Stimulated activated CD8-positive, alpha-beta memory T cell treated with anti-CD3 and anti-CD28 coated beads, Interleukin-12 subunit alpha, Interleukin-12 subunit beta, amount 100 ng/mL, for 24 hours (primary cell): ENCODE data around the gene TMEM61.
"Not testable (repeated sequence)": the region's sequence is repeated elsewhere in the genome, so short reads cannot be mapped to it uniquely, and the experiment has no call there.

ENCODE experiments used
- DNase-seq: peaks from one replicate; pipeline ENCODE4 v3.0.0-alpha.2; 2020; ENCODE audit errors: extremely low read depth

Gene TMEM61

DNA sequence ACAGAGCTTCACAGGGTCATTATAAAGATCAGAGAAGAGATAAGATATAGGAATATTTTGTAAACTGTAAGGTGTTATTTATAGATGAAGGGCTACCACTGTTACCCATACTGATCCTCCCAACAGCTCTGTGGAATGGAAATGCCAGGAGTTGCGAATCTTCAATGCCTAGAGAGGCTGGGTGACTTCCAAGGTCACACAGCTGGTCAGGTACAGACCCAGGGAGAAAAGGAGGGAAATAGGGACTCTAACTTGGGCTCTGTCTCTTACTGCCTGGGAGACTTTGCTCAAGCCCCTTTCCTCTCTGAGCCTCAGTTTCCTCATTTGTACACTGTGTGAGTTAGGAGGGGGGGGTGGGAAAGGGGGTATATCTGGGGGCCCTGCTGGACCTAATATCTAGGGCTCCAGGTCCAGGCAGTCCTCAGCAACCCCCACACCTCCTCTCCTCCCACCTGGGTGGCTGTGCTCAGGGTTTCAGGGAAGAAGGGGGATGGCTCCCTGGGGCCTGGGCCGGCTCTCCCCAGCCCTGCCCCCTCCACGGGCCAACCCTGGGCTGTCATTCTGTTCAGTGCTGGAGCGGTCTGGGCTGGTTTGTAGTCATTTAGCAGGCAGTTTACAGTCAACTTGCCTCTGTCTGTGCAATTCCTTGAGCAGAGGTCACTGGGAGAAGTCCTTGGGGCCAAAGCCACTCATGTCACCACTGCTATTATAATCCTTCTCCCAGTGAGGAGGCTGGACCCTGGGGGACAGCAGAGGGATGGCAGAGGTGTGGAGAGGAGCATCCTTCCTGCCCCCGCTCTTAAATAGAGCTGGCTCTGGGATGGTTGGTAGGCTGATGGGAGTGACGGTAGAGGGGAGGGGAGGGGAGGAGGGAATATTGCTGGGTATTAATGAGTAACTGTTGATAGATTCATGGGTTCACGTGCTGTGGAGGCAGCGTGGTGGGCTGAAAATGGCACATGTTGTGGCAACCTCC, 20.0 kb downstream of the TMEM61 start:
- DNase-seq: no peak

DNA sequence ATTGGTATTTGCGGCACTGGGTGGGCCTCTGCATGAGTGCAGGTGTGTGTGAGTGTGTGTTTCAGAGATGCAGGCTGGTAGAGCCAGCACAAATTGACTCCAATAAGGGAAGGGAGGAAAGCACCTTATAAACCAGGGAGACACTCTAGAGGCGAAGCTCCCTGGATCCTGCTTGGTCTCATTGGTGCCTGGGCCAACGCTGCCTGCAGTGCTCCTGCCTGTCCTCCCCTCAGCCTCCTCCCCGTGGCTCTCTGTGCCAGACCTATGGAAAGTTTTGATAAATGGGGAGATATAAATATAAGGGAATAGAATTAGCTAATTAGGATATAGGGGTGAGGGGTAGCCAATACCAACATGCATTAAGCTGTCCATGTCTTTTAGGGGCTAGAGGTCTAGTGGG, 20.9 kb downstream of the TMEM61 start:
- no peak for DNase-seq

DNA sequence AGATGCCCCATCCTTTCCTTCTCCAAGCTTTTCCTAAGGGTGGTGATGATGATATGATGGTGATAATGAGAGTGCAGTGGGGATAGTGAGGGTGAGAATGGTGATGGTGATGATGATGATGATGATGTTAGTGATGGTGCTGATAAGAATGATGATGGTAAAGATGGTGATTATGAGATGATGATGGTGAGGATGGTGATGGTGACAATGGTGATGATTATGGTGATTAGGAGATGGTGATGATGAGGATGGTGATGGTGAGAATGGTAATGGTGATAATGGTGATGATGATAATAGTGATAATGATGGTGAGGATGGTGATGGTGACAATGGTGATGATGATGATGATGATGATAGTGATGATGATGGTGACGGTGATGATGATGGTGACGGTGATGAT, 22.3 kb downstream of the TMEM61 start:
- DNase-seq: no peak

DNA sequence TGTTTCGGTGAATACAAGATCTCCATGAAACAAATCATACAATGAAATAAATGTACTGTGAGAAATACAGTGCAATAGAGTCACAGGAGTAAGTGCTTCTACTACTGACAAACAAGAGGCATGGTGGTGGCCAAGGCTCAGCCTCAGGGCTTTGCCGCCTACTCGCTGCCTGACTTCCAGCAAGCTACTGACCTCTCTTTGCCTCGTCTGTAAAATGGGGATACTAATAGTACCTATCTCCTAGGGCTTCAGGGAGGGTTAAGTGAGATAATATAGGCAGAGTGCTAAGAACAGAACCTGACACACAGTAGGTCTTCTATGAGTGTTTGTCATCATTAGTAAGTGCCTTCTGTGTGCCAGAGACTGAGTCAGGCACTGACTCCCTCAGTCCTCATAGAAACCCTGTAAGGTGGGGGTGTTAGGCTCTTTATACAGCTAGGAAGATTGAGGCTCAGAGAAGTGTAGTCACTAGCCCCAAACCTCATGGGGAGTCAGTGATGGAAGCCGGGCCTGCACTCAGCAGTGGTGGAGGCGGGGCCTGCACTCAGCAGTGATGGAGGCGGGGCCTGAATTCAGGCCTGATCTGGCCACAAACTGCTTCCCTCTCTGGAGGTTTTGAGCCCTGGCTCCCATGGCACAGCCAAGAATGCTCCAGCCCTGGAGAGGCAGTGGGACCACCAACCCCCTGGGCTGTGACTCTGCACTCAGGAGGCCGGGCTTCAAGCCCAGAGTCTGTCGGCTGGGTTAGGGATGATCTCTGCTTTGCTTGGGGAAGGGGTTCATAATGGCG, 25.1 kb downstream of the TMEM61 start:
- DNase-seq: no peak

- DNase-seq: no peak
These were observed 26.5 kb downstream of the TMEM61 start for GRCh38 chr1:55006931-55007330.

- no peak for DNase-seq
These were observed 27.2 kb downstream of the TMEM61 start for GRCh38 chr1:55007625-55008024.

DNA sequence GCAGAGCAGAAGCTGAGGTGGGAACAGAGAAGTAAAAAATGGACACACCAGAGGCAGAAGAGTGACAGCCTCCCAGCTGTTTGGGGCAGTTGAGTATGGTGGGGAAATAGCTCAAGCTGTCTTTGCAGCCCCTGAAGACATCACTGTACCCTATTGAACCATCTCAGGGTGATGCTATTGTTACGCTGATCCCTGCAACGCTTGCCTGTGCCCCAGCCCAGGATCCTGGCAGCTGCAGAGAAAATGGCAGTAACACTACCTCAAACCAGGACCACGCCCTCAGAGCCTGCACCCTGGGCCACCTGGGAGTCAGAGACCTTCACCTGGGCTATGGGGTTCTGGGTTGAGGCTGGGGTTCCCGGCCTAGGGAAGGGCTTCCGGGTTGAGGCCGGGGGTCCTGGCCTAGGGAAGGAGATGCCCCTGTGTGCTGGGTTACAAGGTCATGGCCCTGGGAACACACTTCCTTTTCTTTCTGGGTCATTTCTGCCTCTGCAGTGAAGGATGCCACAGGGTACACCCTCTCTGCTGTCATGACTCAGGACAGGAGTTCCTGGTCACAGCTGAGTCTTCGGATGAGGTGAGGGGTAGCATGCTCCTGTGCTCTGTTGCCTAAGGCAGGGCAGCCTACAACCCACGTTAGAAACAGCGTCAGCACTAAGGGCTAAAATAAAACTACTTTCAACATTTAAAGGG, 29.9 kb downstream of the TMEM61 start:
- no peak for DNase-seq

DNA sequence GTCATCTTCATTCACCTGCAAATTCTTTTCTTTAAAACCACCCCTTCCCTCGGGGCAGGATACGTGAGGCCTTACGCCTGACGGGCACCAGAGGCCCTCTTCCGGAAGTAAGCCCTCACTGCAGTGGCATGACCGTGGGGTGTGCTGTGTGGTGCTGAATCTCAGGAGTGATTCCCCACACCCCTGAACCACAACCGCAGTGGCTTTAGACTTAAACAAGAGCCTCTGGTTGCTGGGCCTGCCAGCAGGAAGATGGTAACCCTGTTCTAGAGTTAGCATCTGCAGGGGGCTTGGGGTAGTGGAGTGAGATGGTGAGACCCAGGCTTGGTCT, 30.4 kb downstream of the TMEM61 start:
- DNase-seq: no peak

- DNase-seq: no peak
These were observed 32.2 kb downstream of the TMEM61 start for GRCh38 chr1:55012661-55013060.

DNA sequence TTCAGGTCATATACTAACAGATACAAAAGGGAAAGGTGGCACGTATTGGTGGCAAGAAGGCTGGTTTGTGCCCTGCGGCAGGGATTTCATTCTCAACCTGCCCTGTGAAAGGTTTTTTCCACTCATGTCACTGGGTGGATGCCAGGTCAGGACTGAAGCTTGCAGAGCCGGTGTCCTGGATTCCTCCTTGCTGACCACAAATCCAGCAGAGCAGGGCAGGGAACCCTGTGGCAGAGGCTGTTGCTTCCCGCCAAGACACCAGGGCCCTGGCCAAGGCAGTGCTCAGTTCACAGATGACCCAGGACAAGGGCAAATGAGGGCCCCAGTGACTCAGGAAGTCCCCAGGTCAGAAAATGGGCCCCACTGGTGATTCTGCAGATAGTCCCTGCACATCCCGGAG, 34.7 kb downstream of the TMEM61 start:
- DNase-seq: no peak

- no peak for DNase-seq
These were observed 35.5 kb downstream of the TMEM61 start for GRCh38 chr1:55015731-55016620.

DNA sequence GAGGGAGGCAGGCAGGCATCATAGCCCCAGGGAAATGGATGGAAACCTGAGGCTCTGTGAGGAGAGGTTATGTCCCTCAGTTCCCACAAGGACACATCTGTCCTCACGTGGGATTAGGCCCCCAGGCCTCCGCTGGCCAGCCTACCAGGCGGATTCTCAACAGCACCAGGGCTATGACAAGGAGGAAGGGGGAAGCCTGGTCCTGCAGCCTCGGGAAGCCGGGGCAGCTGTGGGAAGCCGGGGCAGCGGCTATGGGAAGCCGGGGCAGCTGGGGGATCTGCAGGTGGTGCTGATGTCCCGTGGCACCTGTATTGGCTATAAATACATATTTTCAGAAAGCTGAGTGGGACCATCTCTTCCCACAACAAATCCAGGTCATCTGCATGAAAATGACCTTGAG, 38.0 kb downstream of the TMEM61 start:
- DNase-seq: no peak

DNA sequence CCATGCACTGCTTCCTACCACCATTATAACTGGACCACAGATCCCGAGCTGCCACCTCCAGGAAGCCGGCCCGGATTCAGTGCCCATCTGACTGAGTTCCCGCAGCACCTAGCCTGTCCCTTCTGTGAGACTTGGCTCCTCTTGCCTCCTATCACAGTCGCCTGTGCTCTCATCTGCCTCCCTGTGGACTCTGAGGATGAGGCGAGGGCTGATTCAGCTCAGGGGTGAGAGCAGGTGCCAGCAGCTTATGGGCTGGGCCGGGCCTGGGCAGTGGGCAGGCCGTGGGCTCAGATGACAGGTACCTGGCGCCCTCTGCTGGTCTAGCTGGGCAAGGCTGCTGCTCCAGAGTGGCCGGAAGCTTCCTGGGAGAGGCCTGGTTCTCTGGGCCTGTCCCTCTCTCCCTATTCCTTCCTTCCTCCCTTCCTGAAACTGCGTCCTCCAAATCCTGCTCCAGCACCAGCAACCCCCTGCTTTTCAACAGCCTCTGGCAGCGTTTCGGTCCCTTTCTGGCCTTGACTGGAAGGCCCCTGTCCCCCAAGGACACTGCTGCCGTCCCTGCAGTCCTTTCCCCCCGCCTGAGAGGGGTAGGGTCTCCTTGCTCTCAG, 41.6 kb downstream of the TMEM61 start:
- DNase-seq: peak; percentile 24

DNA sequence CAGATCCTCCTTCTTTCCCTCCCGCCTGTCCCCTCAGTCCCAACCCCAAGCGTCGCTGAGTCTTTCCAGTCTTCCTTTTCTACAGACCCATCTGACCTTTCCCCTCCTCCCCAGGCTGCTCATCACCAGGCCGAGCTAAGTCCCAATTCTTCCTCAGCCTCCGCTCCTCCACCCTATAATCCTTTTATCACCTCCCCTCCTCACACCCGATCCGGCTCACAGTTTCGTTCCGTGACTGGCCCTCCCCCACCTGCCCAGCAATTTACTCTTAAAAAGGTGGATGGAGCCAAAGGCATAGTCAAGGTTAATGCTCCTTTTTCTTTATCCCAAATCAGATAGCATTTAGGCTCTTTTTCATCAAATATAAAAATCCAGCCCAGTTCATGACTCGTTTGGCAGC, 43.7 kb downstream of the TMEM61 start:
- DNase-seq: not testable (repeated sequence)

DNA sequence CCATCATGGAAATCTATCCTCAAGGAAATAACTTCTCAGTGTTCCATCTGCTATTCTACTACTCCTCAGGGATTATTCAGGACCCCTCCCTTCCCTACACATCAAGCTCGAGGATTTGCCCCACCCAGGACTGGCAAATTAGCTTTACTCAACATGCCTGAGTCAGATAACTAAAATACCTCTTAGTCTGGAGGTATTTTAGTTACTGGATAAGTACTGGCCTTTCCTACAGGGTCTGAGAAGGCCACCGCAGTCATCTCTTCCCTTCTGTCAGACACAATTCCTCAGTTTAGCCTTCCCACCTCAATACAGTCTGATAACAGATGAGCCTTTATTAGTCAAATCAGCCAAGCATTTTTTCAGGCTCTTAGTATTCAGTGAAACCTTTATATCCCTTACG, 46.3 kb downstream of the TMEM61 start:
- DNase-seq: not testable (repeated sequence)

DNA sequence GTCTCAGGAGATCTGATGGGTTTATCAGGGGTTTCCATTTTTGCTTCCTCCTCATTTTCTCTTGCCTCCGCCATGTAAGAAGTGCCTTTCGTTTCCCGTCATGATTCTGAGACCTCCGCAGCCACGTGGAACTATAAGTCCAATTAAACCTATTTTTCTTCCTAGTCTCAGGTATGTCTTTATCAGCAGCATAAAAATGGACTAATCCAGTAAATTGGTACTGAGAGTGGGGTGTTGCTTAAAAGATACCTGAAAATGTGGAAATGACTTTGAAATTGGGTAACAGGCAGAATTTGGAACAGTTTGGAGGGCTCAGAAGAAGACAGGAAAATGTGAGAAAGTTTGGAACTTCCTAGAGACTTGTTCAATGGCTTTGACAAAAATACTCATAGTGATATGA, 50.7 kb downstream of the TMEM61 start:
- DNase-seq: not testable (repeated sequence)

- DNase-seq: no peak
These were observed 52.8 kb downstream of the TMEM61 start for GRCh38 chr1:55033265-55033614.

GRCh38 chr1:55034476-55035133, 54.2 kb downstream of the TMEM61 start:
- no peak for DNase-seq

DNA sequence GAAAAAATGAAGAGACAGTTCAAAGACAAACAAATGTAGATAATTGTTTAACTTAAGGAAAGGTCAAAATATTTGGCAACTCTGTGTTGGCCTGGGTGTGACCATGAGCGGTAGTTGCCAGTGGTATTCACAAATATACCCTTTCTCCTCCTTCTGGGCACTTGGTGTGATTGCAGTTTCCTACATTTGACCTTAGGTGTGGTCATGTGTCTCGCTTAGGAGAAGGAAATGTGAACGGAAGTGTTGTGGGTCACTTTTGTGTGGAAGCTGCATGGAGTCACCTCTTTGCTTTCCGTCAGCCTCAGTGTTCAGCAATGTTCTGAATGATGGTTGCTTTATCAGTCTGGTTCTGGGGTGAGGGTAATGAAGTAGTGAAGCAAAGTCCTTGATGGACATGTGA, 55.5 kb downstream of the TMEM61 start:
- DNase-seq: no peak

DNA sequence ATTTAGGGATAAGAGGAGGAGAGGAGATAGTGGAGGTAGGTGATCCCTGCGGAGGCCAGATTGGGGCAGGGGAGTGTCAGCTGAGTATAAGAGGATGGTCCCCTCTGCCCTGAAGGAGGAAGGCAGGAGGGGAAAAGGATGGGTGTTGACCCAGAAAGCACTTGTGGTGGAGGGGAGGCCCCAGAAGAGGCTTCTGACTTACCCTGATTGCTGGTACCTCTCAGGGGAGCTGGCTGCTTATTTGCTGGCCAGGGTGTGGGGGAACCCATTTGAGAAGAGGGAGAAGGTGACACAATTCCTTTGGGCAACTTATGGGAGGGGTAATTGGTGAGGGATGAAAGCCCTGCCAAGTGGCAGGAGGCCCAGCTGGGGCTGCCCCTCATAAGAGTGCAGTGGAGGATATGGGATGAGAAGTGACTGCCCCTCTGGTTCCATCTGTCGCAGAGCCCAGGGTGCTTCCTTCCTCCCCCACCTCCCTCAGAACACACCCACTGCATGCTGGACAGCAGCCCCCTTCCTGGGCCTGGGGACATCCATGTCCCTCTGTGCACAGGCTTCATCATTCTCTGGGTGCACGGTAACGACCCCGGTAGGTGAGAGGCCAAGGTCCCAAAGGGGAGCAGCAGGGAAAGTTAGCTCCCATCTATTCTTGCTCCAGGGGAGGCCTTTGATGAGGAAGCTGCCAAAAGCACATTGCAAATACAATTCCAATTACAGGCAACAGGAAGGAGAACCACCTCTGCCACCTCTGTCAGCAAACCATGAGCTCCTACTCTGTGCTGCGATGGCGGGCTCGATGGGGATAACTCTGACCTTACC, 57.5 kb downstream of the TMEM61 start:
- DNase-seq: no peak
